GM12872 (cell line): Measurements from ENCODE around the gene MYO1G.

Experiments used
- TF ChIP-seq, protein P1 (sequence below): IDR thresholded peaks from 3 replicates; pipeline ENCODE4 v1.5.1; 2011; ENCODE audit warnings: low read depth, mild to moderate bottlenecking, low read length, moderate library complexity; ENCODE audit not compliant: insufficient read depth

MYO1G gene

DNA sequence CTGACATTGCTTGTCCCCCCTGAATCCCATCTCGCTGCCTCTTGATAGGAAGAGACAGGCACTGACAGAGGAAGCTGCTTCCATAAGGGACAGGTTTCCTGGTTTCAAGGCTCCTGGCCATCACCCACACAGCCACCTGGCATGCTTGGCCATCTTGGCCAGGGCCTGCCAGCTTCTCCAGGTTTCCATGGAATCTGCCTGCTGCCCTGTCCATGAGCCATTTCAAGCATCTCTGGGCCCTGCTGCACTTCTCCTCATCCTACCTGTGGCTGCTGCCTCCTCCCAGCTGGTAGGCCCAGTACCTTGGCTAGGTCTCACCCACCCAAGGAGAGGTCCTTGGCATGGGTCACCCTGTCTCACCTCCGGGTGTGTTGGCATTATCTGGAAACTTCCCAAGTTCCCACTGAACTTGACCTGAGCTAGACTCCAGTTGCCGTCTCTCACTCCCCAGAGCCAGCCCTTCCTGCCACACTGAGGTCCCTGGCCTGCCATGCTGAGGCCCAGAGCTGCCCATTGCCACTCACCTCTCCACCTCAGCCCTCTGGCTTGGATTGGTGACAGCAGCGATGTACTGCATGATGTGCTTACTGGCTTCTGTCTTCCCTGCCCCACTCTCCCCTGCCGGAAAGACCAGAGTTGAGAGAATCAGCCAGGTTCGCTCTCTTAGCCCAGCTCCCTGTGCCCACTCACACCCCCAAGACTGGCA, 2.6 kb downstream of the MYO1G start:
- TF ChIP-seq, protein P1, sequence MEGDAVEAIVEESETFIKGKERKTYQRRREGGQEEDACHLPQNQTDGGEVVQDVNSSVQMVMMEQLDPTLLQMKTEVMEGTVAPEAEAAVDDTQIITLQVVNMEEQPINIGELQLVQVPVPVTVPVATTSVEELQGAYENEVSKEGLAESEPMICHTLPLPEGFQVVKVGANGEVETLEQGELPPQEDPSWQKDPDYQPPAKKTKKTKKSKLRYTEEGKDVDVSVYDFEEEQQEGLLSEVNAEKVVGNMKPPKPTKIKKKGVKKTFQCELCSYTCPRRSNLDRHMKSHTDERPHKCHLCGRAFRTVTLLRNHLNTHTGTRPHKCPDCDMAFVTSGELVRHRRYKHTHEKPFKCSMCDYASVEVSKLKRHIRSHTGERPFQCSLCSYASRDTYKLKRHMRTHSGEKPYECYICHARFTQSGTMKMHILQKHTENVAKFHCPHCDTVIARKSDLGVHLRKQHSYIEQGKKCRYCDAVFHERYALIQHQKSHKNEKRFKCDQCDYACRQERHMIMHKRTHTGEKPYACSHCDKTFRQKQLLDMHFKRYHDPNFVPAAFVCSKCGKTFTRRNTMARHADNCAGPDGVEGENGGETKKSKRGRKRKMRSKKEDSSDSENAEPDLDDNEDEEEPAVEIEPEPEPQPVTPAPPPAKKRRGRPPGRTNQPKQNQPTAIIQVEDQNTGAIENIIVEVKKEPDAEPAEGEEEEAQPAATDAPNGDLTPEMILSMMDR = no peak

DNA sequence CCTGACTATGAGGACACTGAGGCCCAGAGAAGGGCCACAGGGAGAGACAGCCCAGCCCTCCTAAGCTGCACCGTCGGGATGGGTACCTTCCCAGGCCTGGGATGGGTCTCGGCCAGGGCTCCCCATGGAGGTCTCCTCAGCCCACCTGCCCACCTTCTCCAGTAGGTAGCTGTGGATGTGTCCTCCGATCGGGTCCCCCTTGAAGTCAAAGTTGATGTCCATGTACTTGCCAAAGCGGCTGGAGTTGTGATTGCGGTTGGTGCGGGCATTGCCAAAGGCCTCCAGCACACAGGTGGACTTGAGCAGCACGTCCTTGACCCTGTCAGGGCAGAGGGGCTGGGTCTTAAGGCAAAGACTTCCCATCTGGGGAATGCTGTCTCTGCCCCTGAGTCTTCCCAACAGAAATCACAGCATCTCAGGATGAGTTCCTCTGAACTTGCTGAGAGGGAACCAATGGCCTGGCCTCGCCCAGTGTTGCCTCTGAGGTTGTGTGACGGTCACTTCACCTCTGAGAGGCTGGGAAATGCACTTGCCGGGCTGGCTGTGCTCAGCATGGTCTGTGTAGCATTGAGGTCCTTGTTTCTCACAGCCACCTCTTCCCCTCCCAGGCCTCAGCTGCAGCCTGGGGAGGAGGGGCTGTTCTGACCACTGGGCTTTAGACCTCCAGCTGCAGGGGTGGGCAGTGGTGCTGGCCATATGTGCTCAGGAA, 3.3 kb downstream of the MYO1G start:
- TF ChIP-seq, protein P1 = no peak

DNA sequence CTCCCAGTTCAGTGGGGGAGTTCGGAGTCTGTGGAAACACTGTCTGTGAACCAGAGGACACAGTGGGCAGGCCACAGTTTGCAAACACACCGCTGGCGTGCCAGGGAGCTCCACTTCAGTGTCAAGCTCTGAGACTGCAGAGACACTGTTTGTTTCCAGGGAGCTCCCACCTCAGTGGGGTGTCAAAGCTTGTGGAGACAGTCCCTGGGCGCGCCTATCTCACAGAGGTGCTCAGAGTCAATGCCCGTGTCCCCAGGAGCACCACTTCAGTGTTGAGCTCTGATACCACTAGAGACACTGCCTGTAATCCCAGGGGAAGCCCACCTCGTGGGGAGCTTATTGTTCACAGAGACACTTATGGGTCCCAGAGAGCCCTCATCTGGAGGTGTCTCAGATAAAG, 4.3 kb downstream of the MYO1G start:
- TF ChIP-seq, protein P1 = no peak

DNA sequence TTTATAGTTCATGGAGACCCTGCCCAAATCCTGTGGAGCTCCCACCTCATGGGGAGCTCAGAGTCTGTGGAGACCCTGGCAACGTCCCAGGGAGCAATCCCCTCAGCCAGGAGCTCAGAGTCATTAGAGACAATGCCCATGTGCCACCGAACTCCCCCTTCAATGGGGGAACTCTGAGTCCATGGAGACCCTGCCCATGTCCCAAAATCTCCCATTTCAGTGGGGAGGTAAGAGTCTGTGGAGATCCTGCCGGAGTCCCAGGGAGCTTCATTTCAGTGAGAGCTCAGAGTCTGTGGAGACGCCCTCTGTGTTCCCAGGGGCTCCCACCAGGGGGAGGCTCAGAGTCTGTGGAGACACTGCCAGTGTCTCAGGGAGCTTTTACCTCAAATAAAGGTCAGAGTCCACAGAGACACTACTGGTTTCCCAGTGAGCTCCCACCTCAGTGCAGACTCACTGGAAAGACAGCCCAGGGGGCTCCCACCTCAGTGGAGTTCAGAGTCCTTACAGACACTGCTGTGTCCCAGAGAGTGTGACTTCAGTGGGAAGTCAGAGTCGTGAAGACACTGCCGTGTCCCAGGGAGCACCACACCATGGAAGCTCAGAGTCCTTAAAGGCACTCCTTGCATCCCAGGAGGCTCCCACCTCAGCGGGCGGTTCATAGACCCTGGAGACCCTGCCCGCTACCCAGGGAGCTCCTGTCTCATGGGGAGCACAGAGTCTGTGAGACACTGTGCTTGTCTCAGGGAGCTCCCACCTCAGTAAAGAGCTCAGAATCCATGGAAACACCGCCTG, 5.0 kb downstream of the MYO1G start:
- TF ChIP-seq, protein P1 = peak; percentile 71

DNA sequence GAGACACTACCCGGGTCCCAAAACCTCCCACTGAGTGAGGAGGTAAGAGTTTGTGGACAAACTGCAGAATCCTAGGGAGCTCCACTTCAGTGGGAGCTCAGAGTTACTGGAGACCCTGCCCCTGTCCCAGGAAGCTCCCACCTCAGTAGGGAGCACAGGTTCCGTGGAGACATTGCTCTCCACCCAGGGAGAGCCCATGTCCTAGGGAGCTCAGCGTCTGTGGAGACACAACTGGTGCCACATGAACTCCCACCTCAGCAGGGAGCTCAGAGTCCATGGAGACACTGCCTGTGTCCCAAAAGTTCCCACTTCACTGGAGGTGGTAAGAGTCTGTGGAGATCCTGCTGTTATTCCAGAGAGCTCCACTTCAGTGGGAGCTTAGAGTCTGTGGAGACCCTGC, 6.3 kb downstream of the MYO1G start:
- TF ChIP-seq, protein P1 = no peak

DNA sequence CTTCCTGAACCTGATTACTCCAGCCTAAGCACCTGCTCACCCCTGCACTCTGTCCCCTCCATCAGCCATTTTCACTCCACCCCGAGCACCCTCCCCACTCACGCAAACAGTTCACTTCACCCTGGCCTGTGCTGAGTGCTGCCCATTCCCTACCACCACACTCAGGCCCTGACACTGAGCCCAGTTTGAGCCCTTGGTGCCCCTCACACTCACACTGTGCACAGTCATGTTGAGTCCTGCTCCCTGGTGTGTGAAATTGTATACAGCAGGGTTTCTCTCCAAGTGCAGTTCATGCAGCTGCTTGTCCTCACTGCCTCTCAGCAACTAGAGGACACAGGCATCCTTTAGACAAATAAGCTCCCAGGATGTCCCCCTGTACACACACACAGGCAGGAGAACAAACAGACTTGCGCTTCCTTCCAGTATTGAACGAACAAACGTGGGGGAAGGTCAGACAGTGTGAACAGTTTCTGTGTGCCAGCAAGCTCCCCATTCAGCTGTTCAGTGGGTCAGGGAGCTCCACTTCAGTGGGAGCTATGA, 6.8 kb downstream of the MYO1G start:
- TF ChIP-seq, protein P1 = no peak

DNA sequence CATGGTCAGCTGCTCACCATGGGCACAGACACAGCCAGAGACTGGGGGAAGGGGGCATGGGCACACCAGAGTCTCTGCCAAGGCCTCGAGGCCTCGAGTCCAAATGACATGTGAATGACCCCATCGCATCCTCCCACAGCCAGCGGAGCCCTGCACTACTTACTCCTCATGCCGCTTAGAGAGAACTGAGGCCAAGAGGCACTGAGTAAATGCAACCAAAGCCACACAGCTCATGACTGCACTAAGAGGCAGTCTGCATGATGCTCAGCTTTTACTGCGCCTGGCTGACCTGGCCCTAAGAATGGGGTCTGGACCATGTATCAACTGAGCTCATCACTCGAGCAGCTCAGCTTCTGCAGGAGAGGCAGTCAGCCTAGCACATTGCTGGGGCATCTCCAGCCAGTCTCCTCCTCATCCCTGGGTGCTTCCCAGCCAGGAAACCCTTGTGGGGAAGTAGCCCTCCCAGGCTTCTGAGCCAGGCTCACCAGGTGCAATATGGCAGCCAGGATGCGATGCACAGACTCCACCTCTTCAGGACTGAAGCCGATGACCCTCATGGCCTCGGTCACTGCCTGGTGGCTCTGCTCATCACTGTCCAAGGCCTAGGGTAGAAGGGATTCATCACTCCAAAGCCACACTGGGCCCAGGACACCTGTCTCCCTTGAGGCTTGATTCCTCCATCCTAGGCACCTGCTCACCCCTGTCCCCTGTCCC, 7.5 kb downstream of the MYO1G start:
- TF ChIP-seq, protein P1 = no peak
